Colonic mucosa (tissue), 4 donors: Measurements from ENCODE around the gene CA7. TPM values are rescaled to one million over a fixed set of nuclear protein-coding genes. Genes with fewer than 3 reads are reported as not detected.

Source experiments
- DNase-seq: peaks from one replicate; pipeline ENCODE4 v3.0.0-alpha.2; 2020
- H3K27ac ChIP-seq: fragments of 200-600 bp; one replicate; pipeline ENCODE4 v1.8.0; 2021
- H3K27me3 ChIP-seq: fragments of 200-600 bp; one replicate; pipeline ENCODE4 v1.8.0; 2021
- H3K36me3 ChIP-seq: fragments of 200-600 bp; one replicate; pipeline ENCODE4 v1.8.0; 2021
- H3K4me1 ChIP-seq: fragments of 200-600 bp; one replicate; pipeline ENCODE4 v1.8.0; 2021; ENCODE audit warnings: mild to moderate bottlenecking
- H3K4me3 ChIP-seq: fragments of 200-600 bp; one replicate; pipeline ENCODE4 v1.8.0; 2021
- H3K9ac ChIP-seq, 2 donors: one replicate each; pipeline ENCODE4 v1.7.0; 2013; ENCODE audit warnings: control low read depth in 2 of 2, low read depth in 2 of 2, low read length in 2 of 2
- H3K9me3 ChIP-seq: fragments of 200-600 bp; one replicate; pipeline ENCODE4 v1.8.0; 2021
- CTCF ChIP-seq: fragments of 200-600 bp; IDR thresholded peaks from one replicate; pipeline ENCODE4 v1.8.0; 2022; ENCODE audit warnings: antibody characterized with exemption, mild to moderate bottlenecking
- intact Hi-C: fragments of 100-400 bp; cut with DNase I; formaldehyde crosslinking; loops from one replicate; pipeline ENCODE4 v1.14.1; 2022
- total RNA-seq, 2 donors: library from RNA; stranded (reverse); fragmentation: NEBNext Ultra II Directional in 1 of 2; extraction: Animal tissue kit (Norgen Biotek cat#: 25700) in 1 of 2; gene quantifications; one replicate each; pipeline ENCODE4 v1.2.1, GENCODE V29; 2021
- donor health status: healthy.
- donor health status: DM: no; HTN: no; CAD: no.
- donor health status: DM: no; HTN: no; CAD: no.

Gene CA7
- total RNA-seq, 2 donors from 2014 or later: 46.2 to 120 TPM

- Histone ChIP-seq H3K4me3 (no peak overlapping the region), H3K9me3 (no peaks in the 10 kb centered on the region), H3K27me3 (peaks cover 20% of the 10 kb centered on the region), H3K27ac (no peak overlapping the region), H3K9ac (no peak overlapping the region), H3K36me3 (no peaks in the 10 kb centered on the region), H3K4me1 (no peaks in the 10 kb centered on the region)
- DNase-seq: no peak
- intact Hi-C loops: loop anchor here (10.0 kb wide), 1 partner anchor 61 kb away; no protein-coding TSS in a partner anchor
- TF ChIP-seq CTCF: no peak
These were observed 1.6 kb downstream of the CA7 start for GRCh38 chr16:66845791-66846221.

GRCh38 chr16:66846266-66846665 is 2.1 kb downstream of the CA7 start:
- Histone ChIP-seq H3K27ac (no peak overlapping the region), H3K4me1 (no peaks in the 10 kb centered on the region), H3K36me3 (no peaks in the 10 kb centered on the region), H3K9me3 (no peaks in the 10 kb centered on the region), H3K27me3 (peaks cover 20% of the 10 kb centered on the region), H3K9ac (no peak overlapping the region), H3K4me3 (no peak overlapping the region)
- TF ChIP-seq CTCF: no peak
- intact Hi-C loops: loop anchor here (10.0 kb wide), 1 partner anchor 61 kb away; no protein-coding TSS in a partner anchor
- DNase-seq: no peak

GRCh38 chr16:66846831-66847230 is 2.6 kb downstream of the CA7 start:
- DNase-seq: no peak
- Histone ChIP-seq H3K27ac (no peak overlapping the region), H3K9ac (no peak overlapping the region), H3K4me3 (no peak overlapping the region), H3K4me1 (no peaks in the 10 kb centered on the region), H3K27me3 (peaks cover 20% of the 10 kb centered on the region), H3K36me3 (no peaks in the 10 kb centered on the region), H3K9me3 (no peaks in the 10 kb centered on the region)
- TF ChIP-seq CTCF: no peak
- intact Hi-C loops: loop anchor here (10.0 kb wide), 1 partner anchor 62 kb away; no protein-coding TSS in a partner anchor

- no peak overlapping the region for H3K4me3 ChIP-seq
- H3K9ac ChIP-seq: no peak overlapping the region
- intact Hi-C loops: loop anchor here (10.0 kb wide), 1 partner anchor 63 kb away; no protein-coding TSS in a partner anchor
- H3K4me1 ChIP-seq: no peaks in the 10 kb centered on the region
- H3K9me3 ChIP-seq: no peaks in the 10 kb centered on the region
- no peak for DNase-seq
- H3K27ac ChIP-seq: no peak overlapping the region
- no peaks in the 10 kb centered on the region for H3K36me3 ChIP-seq
- TF ChIP-seq CTCF: no peak
- H3K27me3 ChIP-seq: peaks cover 20% of the 10 kb centered on the region
These were observed 3.4 kb downstream of the CA7 start for GRCh38 chr16:66847533-66848067.

GRCh38 chr16:66848172-66848571 is 4.0 kb downstream of the CA7 start:
- no peak overlapping the region for H3K27ac ChIP-seq
- intact Hi-C loops: loop anchor here (10.0 kb wide), 1 partner anchor 63 kb away; no protein-coding TSS in a partner anchor
- no peak for DNase-seq
- H3K4me1 ChIP-seq: no peaks in the 10 kb centered on the region
- H3K9me3 ChIP-seq: no peaks in the 10 kb centered on the region
- H3K9ac ChIP-seq: no peak overlapping the region
- no peak for TF ChIP-seq CTCF
- peaks cover 20% of the 10 kb centered on the region for H3K27me3 ChIP-seq
- no peaks in the 10 kb centered on the region for H3K36me3 ChIP-seq
- H3K4me3 ChIP-seq: no peak overlapping the region
